HL-60 (cell line): ENCODE measurements around the gene DOCK7.

Source experiments
- DNase-seq, 2 experiments: peaks; one replicate each; pipeline ENCODE4 v3.0.0-alpha.2; 2010 to 2020; ENCODE audit warnings: low read depth in 1 of 2, low spot score in 1 of 2
- H3K27ac ChIP-seq: fragments of 250-450 bp; sonication (Bioruptor Pico); replicated peaks from 2 replicates; pipeline ENCODE4 v1.5.1; 2020; ENCODE audit warnings: mild to moderate bottlenecking, moderate library complexity
- H3K27me3 ChIP-seq: fragments of 250-450 bp; sonication (Bioruptor Pico); 2 replicates; pipeline ENCODE4 v1.5.1; 2021; ENCODE audit warnings: mild to moderate bottlenecking, moderate library complexity; ENCODE audit not compliant: insufficient read depth, poor library complexity, severe bottlenecking
- H3K4me3 ChIP-seq: replicated peaks from 2 replicates; pipeline ENCODE4 v1.5.1; 2011; ENCODE audit warnings: mild to moderate bottlenecking, control low read depth, low read length; ENCODE audit not compliant: insufficient read depth
- CTCF ChIP-seq: IDR thresholded peaks from one replicate; pipeline ENCODE4 v1.5.1; 2011; ENCODE audit warnings: low read length, control low read depth, inconsistent platforms; ENCODE audit not compliant: insufficient read depth
- GABPA ChIP-seq: IDR thresholded peaks from 2 replicates; pipeline ENCODE4 v1.6.1; 2012; ENCODE audit warnings: low read depth
- POLR2AphosphoS5 ChIP-seq: IDR thresholded peaks from 2 replicates; pipeline ENCODE4 v1.6.1; 2012; ENCODE audit warnings: low read depth
- REST ChIP-seq: IDR thresholded peaks from 2 replicates; pipeline ENCODE4 v1.6.1; 2012; ENCODE audit warnings: low read depth; ENCODE audit not compliant: insufficient replicate concordance
- SPI1 ChIP-seq: IDR thresholded peaks from 2 replicates; pipeline ENCODE4 v1.6.1; 2012; ENCODE audit warnings: low read depth, mild to moderate bottlenecking, borderline replicate concordance

The DOCK7 gene

GRCh38 chr1:62725255-62725654 lies 37.1 kb upstream of the DOCK7 start:
- DNase-seq: peak in 1 of 2 experiments; percentile 7
- no peak overlapping the region for H3K27ac ChIP-seq
- TF ChIP-seq GABPA: no peak
- TF ChIP-seq REST: no peak
- no peak for TF ChIP-seq POLR2AphosphoS5
- no peak for TF ChIP-seq CTCF
- TF ChIP-seq SPI1: no peak
- no peaks in the 10 kb centered on the region for H3K27me3 ChIP-seq
- H3K4me3 ChIP-seq: no peak overlapping the region

GRCh38 chr1:62724430-62724829 lies 36.2 kb upstream of the DOCK7 start:
- TF ChIP-seq CTCF (no peak), REST (no peak), POLR2AphosphoS5 (no peak), GABPA (no peak)
- Histone ChIP-seq H3K27ac (no peak overlapping the region), H3K27me3 (no peaks in the 10 kb centered on the region), H3K4me3 (no peak overlapping the region)
- no peak for DNase-seq

GRCh38 chr1:62723883-62724282 lies 35.7 kb upstream of the DOCK7 start:
- H3K4me3 ChIP-seq: no peak overlapping the region
- no peak overlapping the region for H3K27ac ChIP-seq

More at GRCh38 chr1:62723883-62724282, 35.7 kb upstream of the DOCK7 start:
- DNase-seq: no peak
- no peaks in the 10 kb centered on the region for H3K27me3 ChIP-seq
- TF ChIP-seq CTCF (no peak), POLR2AphosphoS5 (no peak), SPI1 (no peak), REST (no peak), GABPA (no peak)
